IMR-90 (cell line): ENCODE measurements around the gene ZMYM2.

Experiments used
- CTCF ChIP-seq: conservative IDR thresholded peaks from 2 replicates; pipeline ENCODE4 v1.5.1; 2012; ENCODE audit warnings: mild to moderate bottlenecking, low read depth, low read length, improper control_type of control experiment
- RAD21 ChIP-seq: IDR thresholded peaks from 2 replicates; pipeline ENCODE4 v1.6.1; 2012; ENCODE audit warnings: low read length, improper control_type of control experiment

- TF ChIP-seq CTCF (no peak), RAD21 (no peak)
Measured at GRCh38 chr13:20077086-20077485, 118.6 kb downstream of the ZMYM2 start.
